Measurements from ENCODE around the gene KRTAP1-3.

DNA sequence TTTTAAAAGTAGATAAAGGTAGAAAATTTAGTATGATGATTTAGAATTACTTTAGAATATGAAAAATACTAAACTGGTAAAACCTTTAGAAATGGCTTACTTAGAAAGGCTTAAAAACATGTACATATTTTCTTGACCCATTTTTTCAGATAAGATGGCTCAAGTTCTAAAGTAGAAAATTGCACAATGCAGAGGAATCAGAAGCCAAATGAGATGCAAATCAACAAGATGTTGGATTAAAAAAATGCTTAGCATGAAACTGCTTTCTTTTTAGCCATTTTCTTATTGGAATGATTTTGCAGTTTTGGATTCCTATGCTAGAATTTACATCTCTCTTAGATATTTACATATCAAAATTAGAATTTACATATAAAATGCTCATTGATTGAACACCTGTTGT lies 24.2 kb downstream of the KRTAP1-3 start:
- TF ChIP-seq EZH2 (IDR thresholded peaks at IDR 0.05; ENCODE audit: insufficient read depth, poor library complexity, severe bottlenecking) = no peak
- no peak for TF ChIP-seq EZH2phosphoT487 (IDR thresholded peaks at IDR 0.05; ENCODE audit: insufficient read depth, low read depth)
